Bronchial epithelial cell (primary cell): ENCODE results near the gene KRT4. TPM values are rescaled to one million over a fixed set of nuclear protein-coding genes. Genes with fewer than 3 reads are reported as not detected.

Experiments used
- DNase-seq: peaks from one replicate; pipeline ENCODE4 v3.0.0-alpha.2; 2010; ENCODE audit warnings: low read depth
- FAIRE-seq: peaks from 2 replicates; lab custom pipeline; 2011; peaks lifted over from hg19 to GRCh38; lab: Jason Lieb, UNC
- H3K27me3 ChIP-seq: 2 replicates; pipeline ENCODE4 v1.5.1; 2011; ENCODE audit warnings: low read length; ENCODE audit not compliant: control insufficient read depth, insufficient read depth
- H3K36me3 ChIP-seq: 2 replicates; pipeline ENCODE4 v1.5.1; 2011; ENCODE audit warnings: low read length; ENCODE audit not compliant: control insufficient read depth, insufficient read depth
- H3K4me3 ChIP-seq: 2 replicates; pipeline ENCODE4 v1.5.1; 2011; ENCODE audit warnings: mild to moderate bottlenecking, low read depth, low read length, control low read depth
- CTCF ChIP-seq: IDR thresholded peaks from 2 replicates; pipeline ENCODE4 v1.5.1; 2011; ENCODE audit warnings: mild to moderate bottlenecking, moderate library complexity, low read length, control low read depth, inconsistent platforms; ENCODE audit not compliant: insufficient read depth, severe bottlenecking
- total RNA-seq: library from RNA; depleted of rRNA; stranded (reverse); fragments of >200 nt; gene quantifications from 2 replicates; pipeline ENCODE4 v1.2.1, GENCODE V29; 2014

KRT4 gene
- total RNA-seq, 1 donor from 2014 or later = 66.6 TPM

- no peaks in the 10 kb centered on the region for H3K27me3 ChIP-seq
- H3K4me3 ChIP-seq = no peak overlapping the region
- DNase-seq (no peak), FAIRE-seq (no peak)
- H3K36me3 ChIP-seq = no peaks in the 10 kb centered on the region
- TF ChIP-seq CTCF = no peak
These were observed 24.9 kb upstream of the KRT4 start for GRCh38 chr12:52838609-52839435.

- no peak for TF ChIP-seq CTCF
- H3K4me3 ChIP-seq = no peak overlapping the region
- H3K27me3 ChIP-seq = no peaks in the 10 kb centered on the region
- FAIRE-seq (peak; percentile 28), DNase-seq (no peak)
- H3K36me3 ChIP-seq = no peaks in the 10 kb centered on the region
These were observed 24.1 kb upstream of the KRT4 start for GRCh38 chr12:52837781-52838608.

- no peak for TF ChIP-seq CTCF
- peak; percentile 84 for DNase-seq
- no peak overlapping the region for H3K4me3 ChIP-seq
- no peaks in the 10 kb centered on the region for H3K36me3 ChIP-seq
- peak; percentile 88 for FAIRE-seq
- no peaks in the 10 kb centered on the region for H3K27me3 ChIP-seq
These were observed 23.5 kb upstream of the KRT4 start for GRCh38 chr12:52837413-52837741.

GRCh38 chr12:52836491-52837412 is 22.8 kb upstream of the KRT4 start:
- no peak for FAIRE-seq

More at GRCh38 chr12:52836491-52837412, 22.8 kb upstream of the KRT4 start:
- TF ChIP-seq CTCF = no peak
- no peak for DNase-seq
- no peaks in the 10 kb centered on the region for H3K36me3 ChIP-seq
- no peak overlapping the region for H3K4me3 ChIP-seq
- H3K27me3 ChIP-seq = no peaks in the 10 kb centered on the region
